Measurements from ENCODE around the gene BRD8. TPM values are rescaled to one million over a fixed set of nuclear protein-coding genes. Genes with fewer than 3 reads are reported as not detected.

BRD8 gene
- 20.0 and 68.6 TPM in 2 replicates for total RNA-seq

GRCh38 chr5:138178516-138179276 lies at the start of gene BRD8, which contains the start of gene KIF20A:
TSS of gene BRD8 (minus strand) at chr5:138178630. CDS start at chr5:138178614, 16 bp downstream.
TSS of gene KIF20A (plus strand) at chr5:138179112. CDS start at chr5:138179681, 569 bp downstream.

GRCh38 chr5:138213161-138214029 lies 35.0 kb upstream of the BRD8 start, which contains the start of gene CDC23:
TSS of gene CDC23 (minus strand) at chr5:138213323. CDS start at chr5:138213312, 11 bp downstream.

GRCh38 chr5:138138949-138139780 lies 39.3 kb downstream of the BRD8 start, which contains the start of gene NME5:
TSS of gene NME5 (minus strand) at chr5:138139428. CDS start at chr5:138138780, 648 bp downstream.

Other genes with a start within 250 kb of the BRD8 start
- gene FAM13B, start 145.6 kb downstream of the BRD8 start, total RNA-seq: 5.6 and 9.7 TPM in 2 replicates
- not detected in 2 replicates for gene WNT8A, start 94.6 kb downstream of the BRD8 start, total RNA-seq
- gene NME5, start 39.2 kb downstream of the BRD8 start, total RNA-seq: 1.4 and 1.7 TPM in 2 replicates
- 35.4 and 44.1 TPM in 2 replicates for gene KIF20A, start 482 bp upstream of the BRD8 start, total RNA-seq
- gene CDC23, start 34.7 kb upstream of the BRD8 start, total RNA-seq: 16.8 and 19.7 TPM in 2 replicates
- not detected in 2 replicates for gene GFRA3, start 96.0 kb upstream of the BRD8 start, total RNA-seq
- 8.5 and 11.1 TPM in 2 replicates for gene CDC25C, start 153.2 kb upstream of the BRD8 start, total RNA-seq
- 25.9 and 41.4 TPM in 2 replicates for gene FAM53C, start 159.6 kb upstream of the BRD8 start, total RNA-seq
- gene KDM3B, start 174.1 kb upstream of the BRD8 start, total RNA-seq: 31.3 and 44.5 TPM in 2 replicates

All from epithelial cell of alveolus of lung (primary cell).